GM19043 (cell line): Measurements from ENCODE around the gene ABCA12.

Experiments
- ATAC-seq: cut with Tn5 transposase; IDR thresholded peaks from one replicate; pipeline ENCODE4 v1.9.1; 2021; ENCODE audit warnings: low read depth; ENCODE audit not compliant: unreplicated experiment

The ABCA12 gene

GRCh38 chr2:214995409-214995808 lies 143.0 kb downstream of the ABCA12 start:
- no peak for ATAC-seq

GRCh38 chr2:214992911-214993310 lies 145.5 kb downstream of the ABCA12 start:
- ATAC-seq: no peak

- ATAC-seq: no peak
Measured at GRCh38 chr2:214989187-214989586, 149.2 kb downstream of the ABCA12 start.

GRCh38 chr2:214987261-214987660 lies 151.2 kb downstream of the ABCA12 start:
- no peak for ATAC-seq

- ATAC-seq: no peak
Measured at GRCh38 chr2:214985619-214986018, 152.8 kb downstream of the ABCA12 start.

GRCh38 chr2:214966420-214966819 lies 172.0 kb downstream of the ABCA12 start:
- ATAC-seq: no peak

GRCh38 chr2:214960677-214961076 lies 177.7 kb downstream of the ABCA12 start:
- ATAC-seq: no peak

GRCh38 chr2:214946949-214947348 lies 191.5 kb downstream of the ABCA12 start:
- ATAC-seq: no peak

- ATAC-seq: no peak
Measured at GRCh38 chr2:214934006-214934405, 204.4 kb downstream of the ABCA12 start.

GRCh38 chr2:214904634-214905033 lies 233.8 kb downstream of the ABCA12 start:
- no peak for ATAC-seq

- ATAC-seq: no peak
Measured at GRCh38 chr2:214904176-214904575, 234.2 kb downstream of the ABCA12 start.

- no peak for ATAC-seq
Measured at GRCh38 chr2:214902286-214902685, 236.1 kb downstream of the ABCA12 start.

- ATAC-seq: no peak
Measured at GRCh38 chr2:214899751-214900150, 238.7 kb downstream of the ABCA12 start.

GRCh38 chr2:214896274-214896673 lies 242.2 kb downstream of the ABCA12 start:
- ATAC-seq: no peak

- no peak for ATAC-seq
Measured at GRCh38 chr2:214895469-214895868, 243.0 kb downstream of the ABCA12 start.

- ATAC-seq: no peak
Measured at GRCh38 chr2:214889301-214889700, 249.1 kb downstream of the ABCA12 start.

GRCh38 chr2:214881647-214882202 lies 256.7 kb downstream of the ABCA12 start:
- ATAC-seq: no peak
